CD4-positive, alpha-beta T cell treated with Interleukin-6 at 100 ng/mL for 8 hours (primary cell): ENCODE data around the gene SHROOM3.

ENCODE experiments used
- DNase-seq: peaks from one replicate; pipeline ENCODE4 v3.0.0-alpha.2; 2020; ENCODE audit warnings: mixed read lengths, low spot score

Gene SHROOM3

GRCh38 chr4:76751612-76752343 is 316.7 kb downstream of the SHROOM3 start:
- DNase-seq = no peak

- no peak for DNase-seq
Observed at GRCh38 chr4:76752861-76753501, 318.0 kb downstream of the SHROOM3 start.

GRCh38 chr4:76753814-76754213 is 318.8 kb downstream of the SHROOM3 start:
- DNase-seq = no peak

GRCh38 chr4:76754439-76754838 is 319.4 kb downstream of the SHROOM3 start:
- no peak for DNase-seq

GRCh38 chr4:76755756-76756155 is 320.7 kb downstream of the SHROOM3 start:
- no peak for DNase-seq

GRCh38 chr4:76756416-76756815 is 321.4 kb downstream of the SHROOM3 start:
- DNase-seq = no peak

- DNase-seq = no peak
Observed at GRCh38 chr4:76757418-76757939, 322.4 kb downstream of the SHROOM3 start.

- DNase-seq = no peak
Observed at GRCh38 chr4:76758290-76758882, 323.4 kb downstream of the SHROOM3 start.

- DNase-seq = no peak
Observed at GRCh38 chr4:76758996-76759395, 324.0 kb downstream of the SHROOM3 start.

- DNase-seq = no peak
Observed at GRCh38 chr4:76760193-76760592, 325.2 kb downstream of the SHROOM3 start.

GRCh38 chr4:76762137-76763130 is 327.4 kb downstream of the SHROOM3 start:
- no peak for DNase-seq

GRCh38 chr4:76764251-76764650 is 329.2 kb downstream of the SHROOM3 start:
- no peak for DNase-seq

GRCh38 chr4:76765473-76766183 is 330.6 kb downstream of the SHROOM3 start:
- DNase-seq = no peak

GRCh38 chr4:76767983-76768382 is 333.0 kb downstream of the SHROOM3 start:
- no peak for DNase-seq

GRCh38 chr4:76772498-76773106 is 337.6 kb downstream of the SHROOM3 start:
- DNase-seq = no peak

GRCh38 chr4:76773766-76774165 is 338.7 kb downstream of the SHROOM3 start:
- no peak for DNase-seq

- no peak for DNase-seq
Observed at GRCh38 chr4:76779740-76780459, 344.9 kb downstream of the SHROOM3 start.

- DNase-seq = no peak
Observed at GRCh38 chr4:76780781-76781697, 346.0 kb downstream of the SHROOM3 start.
